ENCODE data around the gene HCFC1R1.

HCFC1R1 gene

GRCh38 chr16:3060339-3061127 lies 36.8 kb upstream of the HCFC1R1 start:
- no peak for TF ChIP-seq CTCF (IDR thresholded peaks at IDR 0.05; ENCODE audit: low read depth, low read length, missing control alignments)
- in situ Hi-C loops (cut with HindIII; ENCODE audit: low sequenced_read_pairs): loop anchor here (5.0 kb wide), 1 partner anchor 37 kb away; the partner anchor contains the start of gene ZSCAN10
- DNase-seq (ENCODE audit: low read depth): no peak
- no peak overlapping the region for H3K4me3 ChIP-seq (ENCODE audit: low read depth, low read length)

GRCh38 chr16:3059723-3060242 lies 36.0 kb upstream of the HCFC1R1 start:
- no peak for DNase-seq (ENCODE audit: low read depth)
- H3K4me3 ChIP-seq (ENCODE audit: low read depth, low read length): peak overlapping the region; percentile 84
- no peak for TF ChIP-seq CTCF (IDR thresholded peaks at IDR 0.05; ENCODE audit: low read depth, low read length, missing control alignments)
- in situ Hi-C loops (cut with HindIII; ENCODE audit: low sequenced_read_pairs): loop anchor here (5.0 kb wide), 1 partner anchor 38 kb away; the partner anchor contains the start of gene ZSCAN10

GRCh38 chr16:3059041-3059722 lies 35.4 kb upstream of the HCFC1R1 start:
- H3K4me3 ChIP-seq (ENCODE audit: low read depth, low read length): peak overlapping the region; percentile 84
- peak; percentile 65 for TF ChIP-seq CTCF (IDR thresholded peaks at IDR 0.05; ENCODE audit: low read depth, low read length, missing control alignments)
- DNase-seq (ENCODE audit: low read depth): peak; percentile 34
- in situ Hi-C loops (cut with HindIII; ENCODE audit: low sequenced_read_pairs): no loop called here

GRCh38 chr16:3058139-3059030 lies 34.6 kb upstream of the HCFC1R1 start:
- DNase-seq (ENCODE audit: low read depth): no peak
- in situ Hi-C loops (cut with HindIII; ENCODE audit: low sequenced_read_pairs): no loop called here
- no peak for TF ChIP-seq CTCF (IDR thresholded peaks at IDR 0.05; ENCODE audit: low read depth, low read length, missing control alignments)
- peak overlapping the region; percentile 84 for H3K4me3 ChIP-seq (ENCODE audit: low read depth, low read length)

GRCh38 chr16:3057181-3058138 lies 33.7 kb upstream of the HCFC1R1 start:
- no peak for DNase-seq (ENCODE audit: low read depth)
- no peak for TF ChIP-seq CTCF (IDR thresholded peaks at IDR 0.05; ENCODE audit: low read depth, low read length, missing control alignments)
- in situ Hi-C loops (cut with HindIII; ENCODE audit: low sequenced_read_pairs): no loop called here
- H3K4me3 ChIP-seq (ENCODE audit: low read depth, low read length): peak overlapping the region; percentile 84
